ENCODE data around the gene TAF11L2.
"Not testable (repeated sequence)": the region's sequence is repeated elsewhere in the genome, so short reads cannot be mapped to it uniquely, and the experiment has no call there.

TAF11L2 gene

DNA sequence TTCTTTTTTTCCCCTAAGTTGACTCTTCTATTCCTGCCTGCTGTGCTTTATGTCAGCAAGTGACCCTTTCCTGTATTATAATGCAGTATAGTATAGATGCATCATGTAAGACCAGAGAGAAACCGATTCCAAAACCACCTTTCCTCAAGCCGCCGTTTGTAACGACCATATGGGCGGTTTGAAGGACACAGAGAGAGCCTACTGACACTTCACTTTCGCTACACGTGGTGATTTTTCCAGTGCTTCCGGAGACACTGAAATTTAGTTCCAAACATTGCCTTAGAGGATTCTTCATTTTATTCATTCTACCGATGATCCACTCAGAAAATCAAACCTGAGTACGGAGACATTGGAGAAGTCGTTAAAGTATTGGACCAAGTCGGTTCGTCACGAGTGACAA lies 21.5 kb downstream of the TAF11L2 start:
- not testable (repeated sequence) for H3K9ac ChIP-seq (ENCODE audit: low read length); H3K79me2 ChIP-seq (ENCODE audit: insufficient read depth, low read length); H3K27me3 ChIP-seq (ENCODE audit: insufficient read depth, low read length); H2AFZ ChIP-seq (ENCODE audit: low read length); H3K4me2 ChIP-seq (ENCODE audit: low read length); H3K36me3 ChIP-seq (ENCODE audit: insufficient read depth, low read length); H3K27ac ChIP-seq (ENCODE audit: low read depth, low read length, poor library complexity, severe bottlenecking); H3F3A ChIP-seq (ENCODE audit: insufficient read depth, low read length); H3K9me2 ChIP-seq (ENCODE audit: low read depth, low read length); H3K9me3 ChIP-seq (ENCODE audit: low read length); H3K4me1 ChIP-seq (ENCODE audit: insufficient read depth, low read length, severe bottlenecking); H4K20me1 ChIP-seq (ENCODE audit: insufficient read depth, low read length); H3K4me3 ChIP-seq (ENCODE audit: low read depth, low read length, poor library complexity, severe bottlenecking)

DNA sequence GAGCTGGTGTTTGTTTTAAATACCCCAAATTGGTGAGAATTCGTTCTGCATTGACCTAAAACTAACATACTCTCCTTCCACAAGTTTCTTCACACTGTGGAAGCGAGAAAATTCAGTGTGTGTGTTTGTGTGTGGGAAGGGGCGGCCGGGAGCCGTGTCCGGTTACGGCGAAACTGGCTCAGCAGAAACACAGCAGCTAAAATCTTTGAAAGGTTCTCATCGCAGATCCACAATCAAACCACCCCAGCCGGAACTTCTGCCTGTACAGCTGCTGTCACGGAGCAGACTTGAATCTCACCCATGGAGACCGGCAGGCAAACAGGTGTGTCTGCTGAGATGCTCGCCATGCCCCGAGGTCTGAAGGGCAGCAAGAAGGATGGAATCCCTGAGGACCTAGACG lies 23.5 kb downstream of the TAF11L2 start, which contains the start of gene TAF11L4:
Gene TAF11L4 (plus strand): TSS at position 301 of the 400 bp plus-strand sequence.
- not testable (repeated sequence) for H3K79me2 ChIP-seq (ENCODE audit: insufficient read depth, low read length); H2AFZ ChIP-seq (ENCODE audit: low read length); H3K27me3 ChIP-seq (ENCODE audit: insufficient read depth, low read length); H3K9me3 ChIP-seq (ENCODE audit: low read length); H3K36me3 ChIP-seq (ENCODE audit: insufficient read depth, low read length); H3K9ac ChIP-seq (ENCODE audit: low read length); H3K27ac ChIP-seq (ENCODE audit: low read depth, low read length, poor library complexity, severe bottlenecking); H3K4me1 ChIP-seq (ENCODE audit: insufficient read depth, low read length, severe bottlenecking); H3K9me2 ChIP-seq (ENCODE audit: low read depth, low read length); H3K4me2 ChIP-seq (ENCODE audit: low read length); H3F3A ChIP-seq (ENCODE audit: insufficient read depth, low read length); H4K20me1 ChIP-seq (ENCODE audit: insufficient read depth, low read length); H3K4me3 ChIP-seq (ENCODE audit: low read depth, low read length, poor library complexity, severe bottlenecking)

DNA sequence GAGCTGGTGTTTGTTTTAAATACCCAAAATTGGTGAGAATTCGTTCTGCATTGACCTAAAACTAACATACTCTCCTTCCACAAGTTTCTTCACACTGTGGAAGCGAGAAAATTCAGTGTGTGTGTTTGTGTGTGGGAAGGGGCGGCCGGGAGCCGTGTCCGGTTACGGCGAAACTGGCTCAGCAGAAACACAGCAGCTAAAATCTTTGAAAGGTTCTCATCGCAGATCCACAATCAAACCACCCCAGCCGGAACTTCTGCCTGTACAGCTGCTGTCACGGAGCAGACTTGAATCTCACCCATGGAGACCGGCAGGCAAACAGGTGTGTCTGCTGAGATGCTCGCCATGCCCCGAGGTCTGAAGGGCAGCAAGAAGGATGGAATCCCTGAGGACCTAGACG lies 26.9 kb downstream of the TAF11L2 start, which contains the start of gene TAF11L5:
Gene TAF11L5 (plus strand): TSS at position 301 of the 400 bp plus-strand sequence.
- H2AFZ ChIP-seq (ENCODE audit: low read length); H3K9ac ChIP-seq (ENCODE audit: low read length): not testable (repeated sequence)

DNA sequence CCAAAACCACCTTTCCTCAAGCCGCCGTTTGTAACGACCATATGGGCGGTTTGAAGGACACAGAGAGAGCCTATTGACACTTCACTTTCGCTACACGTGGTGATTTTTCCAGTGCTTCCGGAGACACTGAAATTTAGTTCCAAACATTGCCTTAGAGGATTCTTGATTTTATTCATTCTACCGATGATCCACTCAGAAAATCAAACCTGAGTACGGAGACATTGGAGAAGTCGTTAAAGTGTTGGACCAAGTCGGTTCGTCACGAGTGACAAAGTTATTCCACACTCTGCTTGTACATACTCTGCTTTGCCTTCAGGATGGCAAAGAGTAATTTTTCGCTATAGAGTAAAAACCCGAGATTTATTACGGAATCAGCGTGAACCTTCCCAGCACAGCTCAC lies 28.5 kb downstream of the TAF11L2 start:
- H3K27me3 ChIP-seq (ENCODE audit: insufficient read depth, low read length); H3K27ac ChIP-seq (ENCODE audit: low read depth, low read length, poor library complexity, severe bottlenecking); H3K4me3 ChIP-seq (ENCODE audit: low read depth, low read length, poor library complexity, severe bottlenecking); H2AFZ ChIP-seq (ENCODE audit: low read length); H4K20me1 ChIP-seq (ENCODE audit: insufficient read depth, low read length); H3F3A ChIP-seq (ENCODE audit: insufficient read depth, low read length); H3K9me2 ChIP-seq (ENCODE audit: low read depth, low read length); H3K9me3 ChIP-seq (ENCODE audit: low read length); H3K79me2 ChIP-seq (ENCODE audit: insufficient read depth, low read length); H3K4me1 ChIP-seq (ENCODE audit: insufficient read depth, low read length, severe bottlenecking); H3K36me3 ChIP-seq (ENCODE audit: insufficient read depth, low read length); H3K4me2 ChIP-seq (ENCODE audit: low read length); H3K9ac ChIP-seq (ENCODE audit: low read length): not testable (repeated sequence)

More for the DNA sequence above, 26.9 kb downstream of the TAF11L2 start, which contains the start of gene TAF11L5:
- not testable (repeated sequence) for H3K4me3 ChIP-seq (ENCODE audit: low read depth, low read length, poor library complexity, severe bottlenecking); H3K4me1 ChIP-seq (ENCODE audit: insufficient read depth, low read length, severe bottlenecking); H3K9me3 ChIP-seq (ENCODE audit: low read length); H3K79me2 ChIP-seq (ENCODE audit: insufficient read depth, low read length); H3F3A ChIP-seq (ENCODE audit: insufficient read depth, low read length); H3K4me2 ChIP-seq (ENCODE audit: low read length); H4K20me1 ChIP-seq (ENCODE audit: insufficient read depth, low read length); H3K27me3 ChIP-seq (ENCODE audit: insufficient read depth, low read length); H3K9me2 ChIP-seq (ENCODE audit: low read depth, low read length); H3K27ac ChIP-seq (ENCODE audit: low read depth, low read length, poor library complexity, severe bottlenecking); H3K36me3 ChIP-seq (ENCODE audit: insufficient read depth, low read length)

DNA sequence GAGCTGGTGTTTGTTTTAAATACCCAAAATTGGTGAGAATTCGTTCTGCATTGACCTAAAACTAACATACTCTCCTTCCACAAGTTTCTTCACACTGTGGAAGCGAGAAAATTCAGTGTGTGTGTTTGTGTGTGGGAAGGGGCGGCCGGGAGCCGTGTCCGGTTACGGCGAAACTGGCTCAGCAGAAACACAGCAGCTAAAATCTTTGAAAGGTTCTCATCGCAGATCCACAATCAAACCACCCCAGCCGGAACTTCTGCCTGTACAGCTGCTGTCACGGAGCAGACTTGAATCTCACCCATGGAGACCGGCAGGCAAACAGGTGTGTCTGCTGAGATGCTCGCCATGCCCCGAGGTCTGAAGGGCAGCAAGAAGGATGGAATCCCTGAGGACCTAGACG lies 30.3 kb downstream of the TAF11L2 start, which contains the start of gene TAF11L6:
Gene TAF11L6 (plus strand): TSS at position 301 of the 400 bp plus-strand sequence.
- not testable (repeated sequence) for H3K79me2 ChIP-seq (ENCODE audit: insufficient read depth, low read length); H3K27ac ChIP-seq (ENCODE audit: low read depth, low read length, poor library complexity, severe bottlenecking); H4K20me1 ChIP-seq (ENCODE audit: insufficient read depth, low read length); H3K9me3 ChIP-seq (ENCODE audit: low read length); H3K36me3 ChIP-seq (ENCODE audit: insufficient read depth, low read length); H3K4me2 ChIP-seq (ENCODE audit: low read length); H3K4me3 ChIP-seq (ENCODE audit: low read depth, low read length, poor library complexity, severe bottlenecking); H3K27me3 ChIP-seq (ENCODE audit: insufficient read depth, low read length); H3K9ac ChIP-seq (ENCODE audit: low read length); H3F3A ChIP-seq (ENCODE audit: insufficient read depth, low read length); H3K9me2 ChIP-seq (ENCODE audit: low read depth, low read length); H2AFZ ChIP-seq (ENCODE audit: low read length); H3K4me1 ChIP-seq (ENCODE audit: insufficient read depth, low read length, severe bottlenecking)
